Measurements from ENCODE around the gene ITPR2. TPM values are rescaled to one million over a fixed set of nuclear protein-coding genes. Genes with fewer than 3 reads are reported as not detected.

ITPR2 gene
- total and polyA plus RNA-seq, 4 donors: 4.1 to 47.0 (median 26.5) TPM

GRCh38 chr12:26727482-26728204 lies 105.4 kb downstream of the ITPR2 start:
- ATAC-seq (ENCODE audit: insufficient read depth, low FRiP score) (no peak), DNase-seq (no peak)
- WGBS, 2 donors: 90 to 93% methylated on average over 13 of the region's 13 CpGs

DNA sequence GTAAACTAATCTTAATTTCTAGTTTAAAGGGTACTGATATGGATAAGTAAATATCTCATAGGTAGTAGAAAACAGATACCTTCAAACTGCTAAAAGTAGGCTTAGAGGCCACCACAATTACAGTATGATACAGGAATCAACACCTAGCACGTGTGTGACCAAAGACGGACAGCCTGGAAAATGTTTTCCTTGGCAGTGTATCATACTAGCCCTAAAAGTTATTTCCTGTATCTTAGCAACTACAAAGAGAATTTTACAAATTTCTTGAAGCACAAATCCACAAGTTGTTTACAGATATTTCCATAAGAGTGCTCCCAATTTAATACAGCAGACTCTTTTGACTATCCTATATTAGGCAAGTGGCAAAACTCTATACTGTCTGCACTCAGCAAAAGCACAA lies 106.0 kb downstream of the ITPR2 start:
- Histone ChIP-seq H3K9me3 (ENCODE audit: control insufficient read depth in 4 of 4, insufficient read depth in 3 of 4, low read length in 3 of 4) (no peaks in the 10 kb centered on the region), H3K36me3 (ENCODE audit: control insufficient read depth in 4 of 4, insufficient read depth in 4 of 4, low read length in 4 of 4) (no peaks in the 10 kb centered on the region), H3K9ac (ENCODE audit: insufficient read depth in 1 of 2, low read length in 2 of 2) (no peak overlapping the region), H3K27ac (ENCODE audit: low read depth in 1 of 2, low read length in 1 of 2) (no peak overlapping the region), H3K4me3 (no peak overlapping the region), H3K4me1 (ENCODE audit: control insufficient read depth in 5 of 5, insufficient read depth in 5 of 5, low read length in 5 of 5) (peaks cover 0 to 19% (median 8%) of the 10 kb centered on the region in 5 donors), H3K27me3 (ENCODE audit: control insufficient read depth in 3 of 3, insufficient read depth in 3 of 3, low read length in 2 of 3) (no peaks in the 10 kb centered on the region)
- TF ChIP-seq, protein P1, sequence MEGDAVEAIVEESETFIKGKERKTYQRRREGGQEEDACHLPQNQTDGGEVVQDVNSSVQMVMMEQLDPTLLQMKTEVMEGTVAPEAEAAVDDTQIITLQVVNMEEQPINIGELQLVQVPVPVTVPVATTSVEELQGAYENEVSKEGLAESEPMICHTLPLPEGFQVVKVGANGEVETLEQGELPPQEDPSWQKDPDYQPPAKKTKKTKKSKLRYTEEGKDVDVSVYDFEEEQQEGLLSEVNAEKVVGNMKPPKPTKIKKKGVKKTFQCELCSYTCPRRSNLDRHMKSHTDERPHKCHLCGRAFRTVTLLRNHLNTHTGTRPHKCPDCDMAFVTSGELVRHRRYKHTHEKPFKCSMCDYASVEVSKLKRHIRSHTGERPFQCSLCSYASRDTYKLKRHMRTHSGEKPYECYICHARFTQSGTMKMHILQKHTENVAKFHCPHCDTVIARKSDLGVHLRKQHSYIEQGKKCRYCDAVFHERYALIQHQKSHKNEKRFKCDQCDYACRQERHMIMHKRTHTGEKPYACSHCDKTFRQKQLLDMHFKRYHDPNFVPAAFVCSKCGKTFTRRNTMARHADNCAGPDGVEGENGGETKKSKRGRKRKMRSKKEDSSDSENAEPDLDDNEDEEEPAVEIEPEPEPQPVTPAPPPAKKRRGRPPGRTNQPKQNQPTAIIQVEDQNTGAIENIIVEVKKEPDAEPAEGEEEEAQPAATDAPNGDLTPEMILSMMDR (IDR thresholded peaks at IDR 0.05; ENCODE audit: control extremely low read depth, extremely low read depth): no peak
- DNase-seq (no peak), ATAC-seq (ENCODE audit: insufficient read depth, low FRiP score) (no peak)
- 56 to 60% methylated on average over 2 of the region's 2 CpGs for WGBS, 2 donors

More at GRCh38 chr12:26727482-26728204, 105.4 kb downstream of the ITPR2 start:
- H3K27me3 ChIP-seq (ENCODE audit: control insufficient read depth in 3 of 3, insufficient read depth in 3 of 3, low read length in 2 of 3): no peaks in the 10 kb centered on the region
- H3K9ac ChIP-seq (ENCODE audit: insufficient read depth in 1 of 2, low read length in 2 of 2): no peak overlapping the region
- no peak overlapping the region for H3K4me3 ChIP-seq
- no peaks in the 10 kb centered on the region for H3K9me3 ChIP-seq (ENCODE audit: control insufficient read depth in 4 of 4, insufficient read depth in 3 of 4, low read length in 3 of 4)
- no peaks in the 10 kb centered on the region for H3K36me3 ChIP-seq (ENCODE audit: control insufficient read depth in 4 of 4, insufficient read depth in 4 of 4, low read length in 4 of 4)
- TF ChIP-seq, protein P1 (IDR thresholded peaks at IDR 0.05; ENCODE audit: control extremely low read depth, extremely low read depth): no peak
- H3K4me1 ChIP-seq (ENCODE audit: control insufficient read depth in 5 of 5, insufficient read depth in 5 of 5, low read length in 5 of 5): peaks cover 0 to 19% (median 8%) of the 10 kb centered on the region in 5 donors
- H3K27ac ChIP-seq (ENCODE audit: low read depth in 1 of 2, low read length in 1 of 2): no peak overlapping the region

DNA sequence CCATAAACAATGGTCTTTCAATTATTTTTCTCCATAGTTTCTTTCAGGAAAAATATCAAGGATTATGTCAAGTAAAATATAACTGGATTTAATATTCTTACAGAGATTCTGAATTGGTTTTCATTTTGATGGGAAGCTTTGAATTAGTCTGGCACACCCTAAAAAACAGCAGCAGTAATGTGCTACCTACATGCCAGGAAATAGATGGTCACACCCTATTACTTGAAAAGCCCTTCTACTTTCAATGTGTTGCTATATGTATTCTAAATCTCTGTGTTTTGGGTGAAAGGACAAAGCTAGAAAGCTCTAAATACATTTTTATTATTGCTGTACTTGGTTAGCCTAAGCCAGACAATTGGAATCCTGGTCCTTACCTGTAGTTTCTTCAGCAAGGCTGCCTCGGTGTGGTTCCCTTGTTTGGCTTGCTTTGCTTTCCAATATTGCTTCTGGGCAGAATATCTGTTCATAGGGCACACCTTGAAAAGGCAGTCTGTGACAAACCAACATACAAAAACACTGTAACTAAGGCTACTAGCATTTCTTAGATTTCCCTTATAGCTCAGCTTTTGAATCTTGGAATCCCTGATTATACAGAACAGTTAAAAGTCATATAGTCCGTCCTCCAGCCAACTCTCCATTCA lies 107.6 kb downstream of the ITPR2 start:
- 89 to 97% methylated on average over 2 of the region's 2 CpGs for WGBS, 2 donors
- peaks cover 0 to 17% (median 8%) of the 10 kb centered on the region in 5 donors for H3K4me1 ChIP-seq (ENCODE audit: control insufficient read depth in 5 of 5, insufficient read depth in 5 of 5, low read length in 5 of 5)
- no peak for DNase-seq
- H3K27ac ChIP-seq (ENCODE audit: low read depth in 1 of 2, low read length in 1 of 2): no peak overlapping the region
- H3K27me3 ChIP-seq (ENCODE audit: control insufficient read depth in 3 of 3, insufficient read depth in 3 of 3, low read length in 2 of 3): no peaks in the 10 kb centered on the region
- H3K36me3 ChIP-seq (ENCODE audit: control insufficient read depth in 4 of 4, insufficient read depth in 4 of 4, low read length in 4 of 4): no peaks in the 10 kb centered on the region
- no peak for ATAC-seq (ENCODE audit: insufficient read depth, low FRiP score)
- no peaks in the 10 kb centered on the region for H3K9me3 ChIP-seq (ENCODE audit: control insufficient read depth in 4 of 4, insufficient read depth in 3 of 4, low read length in 3 of 4)
- TF ChIP-seq, protein P1 (IDR thresholded peaks at IDR 0.05; ENCODE audit: control extremely low read depth, extremely low read depth): no peak
- no peak overlapping the region for H3K9ac ChIP-seq (ENCODE audit: insufficient read depth in 1 of 2, low read length in 2 of 2)
- H3K4me3 ChIP-seq: no peak overlapping the region
